GM21515 (cell line): ENCODE measurements around the gene PRKCH.
"Not testable (repeated sequence)": the region's sequence is repeated elsewhere in the genome, so short reads cannot be mapped to it uniquely, and the experiment has no call there.

Source experiments
- ATAC-seq: cut with Tn5 transposase; IDR thresholded peaks from one replicate; pipeline ENCODE4 v1.9.1; 2021; ENCODE audit not compliant: unreplicated experiment

PRKCH gene

GRCh38 chr14:61388976-61389576 lies 67.7 kb downstream of the PRKCH start:
- ATAC-seq: no peak

GRCh38 chr14:61391119-61391518 lies 69.7 kb downstream of the PRKCH start:
- ATAC-seq: no peak

GRCh38 chr14:61392297-61392696 lies 70.9 kb downstream of the PRKCH start:
- ATAC-seq: no peak

- no peak for ATAC-seq
Measured at GRCh38 chr14:61394542-61394941, 73.2 kb downstream of the PRKCH start.

- ATAC-seq: no peak
Measured at GRCh38 chr14:61395115-61395725, 73.8 kb downstream of the PRKCH start.

- no peak for ATAC-seq
Measured at GRCh38 chr14:61396279-61396678, 74.9 kb downstream of the PRKCH start.

- no peak for ATAC-seq
Measured at GRCh38 chr14:61396694-61397093, 75.3 kb downstream of the PRKCH start.

- ATAC-seq: no peak
Measured at GRCh38 chr14:61397615-61398014, 76.2 kb downstream of the PRKCH start.

- no peak for ATAC-seq
Measured at GRCh38 chr14:61398221-61398620, 76.8 kb downstream of the PRKCH start.

GRCh38 chr14:61399365-61399764 lies 78.0 kb downstream of the PRKCH start:
- ATAC-seq: no peak

GRCh38 chr14:61401461-61401860 lies 80.1 kb downstream of the PRKCH start:
- no peak for ATAC-seq

GRCh38 chr14:61403411-61403810 lies 82.0 kb downstream of the PRKCH start:
- no peak for ATAC-seq

GRCh38 chr14:61404637-61405036 lies 83.3 kb downstream of the PRKCH start:
- ATAC-seq: no peak

- ATAC-seq: no peak
Measured at GRCh38 chr14:61406198-61406597, 84.8 kb downstream of the PRKCH start.

- no peak for ATAC-seq
Measured at GRCh38 chr14:61406675-61407074, 85.3 kb downstream of the PRKCH start.

GRCh38 chr14:61408498-61408897 lies 87.1 kb downstream of the PRKCH start:
- ATAC-seq: no peak

GRCh38 chr14:61409782-61410181 lies 88.4 kb downstream of the PRKCH start:
- no peak for ATAC-seq

GRCh38 chr14:61415934-61416333 lies 94.6 kb downstream of the PRKCH start:
- ATAC-seq: not testable (repeated sequence)

GRCh38 chr14:61416591-61416990 lies 95.2 kb downstream of the PRKCH start:
- no peak for ATAC-seq

GRCh38 chr14:61417141-61417540 lies 95.8 kb downstream of the PRKCH start:
- no peak for ATAC-seq

GRCh38 chr14:61417883-61418455 lies 96.6 kb downstream of the PRKCH start:
- no peak for ATAC-seq

GRCh38 chr14:61418746-61419145 lies 97.4 kb downstream of the PRKCH start:
- ATAC-seq: no peak

- no peak for ATAC-seq
Measured at GRCh38 chr14:61419201-61419600, 97.8 kb downstream of the PRKCH start.
